Sigmoid colon (tissue), 7 donors: Measurements from ENCODE around the gene ENTPD6. TPM values are rescaled to one million over a fixed set of nuclear protein-coding genes. Genes with fewer than 3 reads are reported as not detected.
A peak's percentile ranks its signal among the peaks of the same experiment; 100 is the strongest.
"Not testable (repeated sequence)": the region's sequence is repeated elsewhere in the genome, so short reads cannot be mapped to it uniquely, and the experiment has no call there.

Experiments used
- DNase-seq: peaks from one replicate; pipeline ENCODE4 v3.0.0-alpha.2; 2019
- H3K27ac ChIP-seq, 4 donors: fragments of 200-600 bp; sonication (generic); one replicate each; pipeline ENCODE4 v1.5.1; 2016 to 2019; ENCODE audit warnings: mild to moderate bottlenecking in 1 of 4
- H3K27me3 ChIP-seq, 3 donors: fragments of 200-600 bp; sonication (generic); one replicate each; pipeline ENCODE4 v1.5.1; 2019; ENCODE audit warnings: mild to moderate bottlenecking in 1 of 3
- H3K36me3 ChIP-seq, 4 donors: fragments of 200-600 bp; sonication (generic); one replicate each; pipeline ENCODE4 v1.5.1; 2016 to 2019
- H3K4me1 ChIP-seq, 4 donors: fragments of 200-600 bp; sonication (generic); one replicate each; pipeline ENCODE4 v1.5.1; 2017 to 2019
- H3K4me3 ChIP-seq, 4 donors: fragments of 200-600 bp; sonication (generic); one replicate each; pipeline ENCODE4 v1.5.1; 2017 to 2019; ENCODE audit warnings: mild to moderate bottlenecking in 2 of 4, moderate library complexity in 1 of 4
- H3K9me3 ChIP-seq, 4 donors: fragments of 200-600 bp in 3 of 4; sonication (generic) in 3 of 4; one replicate each; pipeline versions ENCODE4 v1.5.1 to v1.6.1; 2013 to 2019
- CTCF ChIP-seq, 4 experiments: fragments of 450-650 bp in 3 of 4; fragments of 200-600 bp in 1 of 4; IDR thresholded peaks; one replicate each; pipeline ENCODE4 v1.5.1; 2016 to 2019; ENCODE audit warnings: antibody characterized with exemption in 4 of 4, mild to moderate bottlenecking in 3 of 4, moderate library complexity in 2 of 4
- EP300 ChIP-seq, 4 donors: sonication (generic); formaldehyde crosslinking; IDR thresholded peaks; one replicate each; pipeline ENCODE4 v1.6.1; 2017; ENCODE audit warnings: antibody characterized with exemption in 4 of 4
- POLR2A ChIP-seq, 2 donors: fragments of 450-650 bp; IDR thresholded peaks; one replicate each; pipeline ENCODE4 v1.6.1; 2016; ENCODE audit warnings: antibody characterized with exemption in 2 of 2, mild to moderate bottlenecking in 2 of 2, moderate library complexity in 2 of 2
- POLR2AphosphoS5 ChIP-seq, 4 donors: sonication (generic); formaldehyde crosslinking; IDR thresholded peaks; one replicate each; pipeline ENCODE4 v1.6.1; 2017; ENCODE audit warnings: antibody characterized with exemption in 4 of 4
- WGBS, 2 donors: extraction: QIAGEN DNeasy Blood & Tissue Kit; methylation state at CpG; one replicate each; pipeline ENCODE4 v1.1.7; 2013; 5-methylcytosine and 5-hydroxymethylcytosine counted together
- intact Hi-C: fragments of 100-400 bp; cut with DNase I; formaldehyde crosslinking; loops from one replicate; pipeline ENCODE4 v1.15.1; 2023
- polyA plus RNA-seq, 3 donors: library from polyadenylated mRNA; stranded (reverse); fragments of 200-250 nt; gene quantifications; one replicate each; pipeline ENCODE4 v1.2.3, GENCODE V29; 2013
- total RNA-seq, 4 donors: library from RNA; depleted of rRNA; stranded (reverse); fragments of >200 nt; gene quantifications; one replicate each; pipeline ENCODE4 v1.1.0, GENCODE V29; 2016
- donor health status: healthy with polysubstance abuse.
- donor health status: Bipolar disorder and iron deficiency.
- donor health status: healthy.

Gene ENTPD6
- total and polyA plus RNA-seq, 7 donors, result 26.0 to 117 (median 41.4) TPM

- Histone ChIP-seq H3K36me3 (peaks cover 0 to 4% (median 0%) of the 10 kb centered on the region in 4 donors), H3K27me3 (no peaks in the 10 kb centered on the region), H3K4me3 (no peak overlapping the region), H3K27ac (peak overlapping the region; percentile 76 to 92 (median 85)), H3K9me3 (no peaks in the 10 kb centered on the region), H3K4me1 (peaks cover 0 to 60% (median 38%) of the 10 kb centered on the region in 4 donors)
- WGBS, 2 donors, result 84 to 90% methylated on average over 23 of the region's 23 CpGs
- intact Hi-C loops, result loop anchor here (10.0 kb wide), 1 partner anchor 465 kb away; the partner anchor contains the start of gene ZNF337
- no peak for TF ChIP-seq POLR2A (IDR thresholded peaks at IDR 0.05)
- no peak for TF ChIP-seq CTCF (IDR thresholded peaks at IDR 0.05)
- TF ChIP-seq POLR2AphosphoS5 (IDR thresholded peaks at IDR 0.05), result no peak
- TF ChIP-seq EP300 (IDR thresholded peaks at IDR 0.05), result no peak
- DNase-seq, result no peak
These were observed 34.1 kb downstream of the ENTPD6 start for GRCh38 chr20:25229486-25230165.

GRCh38 chr20:25230166-25230831, 34.8 kb downstream of the ENTPD6 start:
- no peak overlapping the region for H3K4me3 ChIP-seq
- peaks cover 0 to 60% (median 38%) of the 10 kb centered on the region in 4 donors for H3K4me1 ChIP-seq
- peak overlapping the region; percentile 76 to 92 (median 85) for H3K27ac ChIP-seq
- intact Hi-C loops, result no loop called here
- DNase-seq, result no peak
- TF ChIP-seq POLR2A (IDR thresholded peaks at IDR 0.05) (no peak), CTCF (IDR thresholded peaks at IDR 0.05) (no peak), POLR2AphosphoS5 (IDR thresholded peaks at IDR 0.05) (no peak), EP300 (IDR thresholded peaks at IDR 0.05) (no peak)
- no peaks in the 10 kb centered on the region for H3K36me3 ChIP-seq
- 51 to 69% methylated on average over 8 of the region's 8 CpGs for WGBS, 2 donors
- H3K27me3 ChIP-seq, result no peaks in the 10 kb centered on the region
- H3K9me3 ChIP-seq, result no peaks in the 10 kb centered on the region

- H3K27ac ChIP-seq, result peak overlapping the region in 3 of 4 donors; percentile 43 to 76 (median 63)
These were observed 37.7 kb downstream of the ENTPD6 start for GRCh38 chr20:25233016-25233772.

GRCh38 chr20:25234009-25234849, 38.7 kb downstream of the ENTPD6 start:
- DNase-seq, H3K27me3 ChIP-seq, H3K4me3 ChIP-seq, H3K9me3 ChIP-seq, H3K36me3 ChIP-seq, intact Hi-C loops: not testable (repeated sequence)
- Histone ChIP-seq H3K4me1 (peaks cover 0 to 40% (median 36%) of the 10 kb centered on the region in 4 donors), H3K27ac (peak overlapping the region in 2 of 4 donors; percentile 63 to 76)
- WGBS, 2 donors, result 36 to 60% methylated on average over 8 of the region's 8 CpGs

More at GRCh38 chr20:25233016-25233772, 37.7 kb downstream of the ENTPD6 start:
- H3K9me3 ChIP-seq, result no peaks in the 10 kb centered on the region
- no peaks in the 10 kb centered on the region for H3K36me3 ChIP-seq
- H3K4me1 ChIP-seq, result peaks cover 0 to 42% (median 30%) of the 10 kb centered on the region in 4 donors
- H3K4me3 ChIP-seq, result no peak overlapping the region
- intact Hi-C loops, result no loop called here
- no peaks in the 10 kb centered on the region for H3K27me3 ChIP-seq
- peak; percentile 56 for DNase-seq
- TF ChIP-seq POLR2A (IDR thresholded peaks at IDR 0.05) (peak in 1 of 2 donors; percentile 13), EP300 (IDR thresholded peaks at IDR 0.05) (no peak)
- 18 to 62% methylated on average over 10 of the region's 10 CpGs for WGBS, 2 donors
